K562 (cell line): ENCODE measurements around the gene LAMB3. TPM values are rescaled to one million over a fixed set of nuclear protein-coding genes. Genes with fewer than 3 reads are reported as not detected.

Experiments used
- ATAC-seq: fragments of 200-7000 bp; cut with Tn5 transposase; 3 replicates; pipeline ENCODE4 v1.9.1; 2020; ENCODE audit warnings: moderate library complexity
- BruUV-seq: library from RNA; stranded (reverse); fragments of 400-500 nt; replicated peaks from 2 replicates; lab custom pipeline; 2021; lab: Mats Ljungman, UMichigan
- CTCF ChIA-PET: fragments of 300-600 bp; formaldehyde crosslinking; extraction: SDS; loops from one replicate; lab custom pipeline; 2021; ENCODE audit warnings: low intra/inter-chr PET ratio; lab: Yijun Ruan, JAX
- POLR2A ChIA-PET: fragments of 300-600, 350-650 bp; sonication (Branson Sonifier 250); formaldehyde crosslinking; extraction: SDS; loops from one replicate; lab custom pipeline; 2021; ENCODE audit warnings: antibody characterized with exemption, inconsistent platforms; lab: Yijun Ruan, JAX
- DNase-seq, 4 experiments: peaks; one replicate each; pipeline versions ENCODE4 v3.0.0 to v3.0.0-alpha.2; 2011 to 2018; ENCODE audit warnings: low spot score in 3 of 4, mixed read lengths in 3 of 4; ENCODE audit errors: extremely low read depth in 1 of 4
- FAIRE-seq: peaks from 2 replicates; lab custom pipeline; 2011; peaks lifted over from hg19 to GRCh38; lab: Jason Lieb, UNC
- H2AFZ ChIP-seq: 2 replicates; pipeline ENCODE4 v1.6.0; 2011; ENCODE audit warnings: low read depth, low read length, control low read depth, inconsistent platforms
- H3K27ac ChIP-seq: fragments of 200-600 bp; 3 replicates; pipeline ENCODE4 v1.8.0; 2011; ENCODE audit warnings: low read depth, mild to moderate bottlenecking, control low read depth, inconsistent platforms, low read length, moderate library complexity, mixed read lengths; ENCODE audit errors: extremely low read depth
- H3K27me3 ChIP-seq, 2 experiments: fragments of 300-600 bp in 1 of 2; 2 replicates in 1 of 2; 3 replicates in 1 of 2; pipeline versions ENCODE4 v1.6.0 to v1.8.0; 2011; ENCODE audit warnings: inconsistent platforms in 2 of 2, low read length in 2 of 2, mild to moderate bottlenecking in 1 of 2, mixed read lengths in 1 of 2, moderate library complexity in 1 of 2; ENCODE audit not compliant: control insufficient read depth in 2 of 2, insufficient read depth in 2 of 2
- H3K36me3 ChIP-seq: fragments of 300-600 bp; 3 replicates; pipeline ENCODE4 v1.8.0; 2011; ENCODE audit warnings: mild to moderate bottlenecking, low read length, inconsistent platforms; ENCODE audit not compliant: control insufficient read depth, insufficient read depth
- H3K4me1 ChIP-seq, 2 experiments: fragments of 200-600 bp in 1 of 2; replicated peaks in 1 of 2; 2 replicates in 1 of 2; 3 replicates in 1 of 2; pipeline versions ENCODE4 v1.5.1 to v1.8.0; 2011; ENCODE audit warnings: inconsistent platforms in 2 of 2, low read length in 2 of 2, mild to moderate bottlenecking in 1 of 2, mixed read lengths in 1 of 2, moderate library complexity in 1 of 2; ENCODE audit not compliant: control insufficient read depth in 2 of 2, insufficient read depth in 2 of 2
- H3K4me2 ChIP-seq: 2 replicates; pipeline ENCODE4 v1.6.1; 2011; ENCODE audit warnings: low read length, control low read depth, inconsistent platforms, mixed read lengths; ENCODE audit not compliant: insufficient read depth
- H3K4me3 ChIP-seq: fragments of 200-600 bp; sonication (generic), shearing (Covaris generic); 2 replicates; pipeline ENCODE4 v1.5.1; 2016; ENCODE audit warnings: control low read depth, inconsistent platforms
- H3K79me2 ChIP-seq: fragments of 200-600 bp; 3 replicates; pipeline ENCODE4 v1.8.0; 2011; ENCODE audit warnings: low read length, inconsistent platforms; ENCODE audit not compliant: control insufficient read depth, insufficient read depth
- H3K9ac ChIP-seq, 2 experiments: 2 replicates each; pipeline versions ENCODE4 v1.6.0 to v1.6.1; 2011; ENCODE audit warnings: low read depth in 2 of 2, low read length in 2 of 2, control low read depth in 1 of 2, inconsistent platforms in 1 of 2, mild to moderate bottlenecking in 1 of 2, mixed read lengths in 1 of 2; ENCODE audit not compliant: insufficient read depth in 1 of 2
- H3K9me1 ChIP-seq: one replicate; pipeline ENCODE4 v1.6.0; 2011; ENCODE audit warnings: inconsistent platforms, mild to moderate bottlenecking, low read length, moderate library complexity; ENCODE audit not compliant: control insufficient read depth, insufficient read depth
- H3K9me3 ChIP-seq: replicated peaks from 2 replicates; pipeline ENCODE4 v1.5.1; 2011; ENCODE audit warnings: low read depth, low read length, inconsistent platforms; ENCODE audit not compliant: control insufficient read depth, insufficient read depth
- H4K20me1 ChIP-seq: replicated peaks from 2 replicates; pipeline ENCODE4 v1.6.1; 2011; ENCODE audit warnings: low read length, inconsistent platforms, mixed read lengths; ENCODE audit not compliant: control insufficient read depth, insufficient read depth
- FOSL1 ChIP-seq: fragments of 200-800 bp; sonication (Bioruptor generic); conservative IDR thresholded peaks from 2 replicates; pipeline ENCODE4 v1.6.1; 2016; ENCODE audit warnings: missing genetic modification characterization, missing compliant biosample characterization
- NR1H2 ChIP-seq: sonication (generic); formaldehyde crosslinking; IDR thresholded peaks from 2 replicates; pipeline ENCODE4 v1.4.0; 2020; ENCODE audit warnings: mild to moderate bottlenecking, missing genetic modification reagents
- WGBS: fragments of 100-300 bp; shearing (Covaris generic); methylation state at CpG from one replicate; pipeline ENCODE4 v1.1.6; 2016; ENCODE audit warnings: low coverage, mixed read lengths; ENCODE audit not compliant: insufficient coverage; ENCODE audit errors: missing lambda C conversion rate; 5-methylcytosine and 5-hydroxymethylcytosine counted together
- in situ Hi-C: fragments of 300-500 bp; cut with MboI; formaldehyde crosslinking; loops from 4 replicates; pipeline ENCODE4 v1.15.0; 2018; ENCODE audit warnings: inconsistent platforms, mixed read lengths
- intact Hi-C: fragments of 100-400 bp; cut with micrococcal nuclease; formaldehyde crosslinking; loops from 2 replicates; pipeline ENCODE4 v1.14.2; 2022
- polyA plus RNA-seq, 8 experiments: library from polyadenylated mRNA; depleted of rRNA in 4 of 8; stranded (reverse) in 5 of 8; unstranded in 3 of 8; fragments of >200 nt; fragmentation: Nextera tagmentation in 2 of 8; fragmentation: Illumina TruSeq in 1 of 8; extraction: Ambion mirVana in 2 of 8; extraction: Trizol in 1 of 8; gene quantifications; 2 replicates each; pipeline versions ENCODE4 v1.2.1 to v1.2.3, GENCODE V29; 2011 to 2014; ENCODE audit warnings: inconsistent platforms in 1 of 8, missing spikeins in 1 of 8
- total RNA-seq, 7 experiments: library from RNA; depleted of rRNA in 6 of 7; stranded (reverse); fragments of >200 nt in 6 of 7; fragmentation: Illumina TruSeq in 2 of 7; extraction: Trizol in 2 of 7; gene quantifications; 2 replicates each; pipeline versions ENCODE4 v1.2.1 to v1.2.3, GENCODE V29; 2011 to 2021; ENCODE audit warnings: low replicate concordance in 1 of 7
- TF ChIP-seq, protein P1 (sequence below), 2 experiments: fragments of 450-650 bp in 1 of 2; sonication (generic) in 1 of 2; formaldehyde crosslinking in 1 of 2; IDR thresholded peaks in 1 of 2; conservative IDR thresholded peaks in 1 of 2; 2 replicates each; pipeline versions ENCODE4 v1.6.1 to v1.8.1; 2016 to 2023; ENCODE audit warnings: mild to moderate bottlenecking in 2 of 2, moderate library complexity in 2 of 2, inconsistent platforms in 1 of 2, missing genetic modification reagents in 1 of 2

The LAMB3 gene
- total and polyA plus RNA-seq, 9 of the 15 experiments (the other 6 are each of a cell fraction or from before 2014, with no cell fraction given) = 0.08 to 1.3 (median 0.91) TPM

DNA sequence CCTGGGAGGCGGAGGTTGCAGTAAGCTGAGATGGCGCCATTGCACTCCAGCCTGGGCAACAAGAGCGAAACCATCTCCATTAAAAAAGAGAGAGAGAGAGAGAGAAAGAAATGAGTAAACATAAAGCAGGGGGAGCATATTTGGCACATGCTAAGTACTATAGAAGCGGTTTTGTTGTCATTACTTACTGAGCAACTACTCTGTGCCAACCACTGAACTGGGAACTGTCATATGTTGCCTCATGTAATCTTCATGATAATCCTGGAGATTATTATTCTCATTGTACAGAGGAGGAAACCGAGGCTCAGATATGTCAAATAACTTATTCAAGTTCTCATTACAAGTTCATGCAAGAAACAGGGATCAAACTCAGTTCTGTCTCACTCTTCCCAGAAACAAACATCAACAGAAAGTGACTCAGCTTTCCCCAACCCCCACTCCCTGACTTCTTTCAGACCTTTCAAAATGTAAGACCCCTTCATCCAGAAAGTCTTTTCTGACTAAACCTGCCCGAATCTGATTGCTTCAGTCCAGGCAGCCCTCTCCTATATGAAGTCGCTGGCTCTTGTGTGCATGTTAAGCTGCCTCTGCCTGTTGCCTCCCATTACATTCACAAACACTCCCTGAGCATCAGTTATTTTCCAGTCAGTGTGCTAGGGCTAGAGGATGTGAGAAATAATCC lies 23.5 kb downstream of the LAMB3 start:
- Histone ChIP-seq H3K9me3 (no peaks in the 10 kb centered on the region), H2AFZ (no peak overlapping the region), H3K27me3 (peaks cover 17 to 68% of the 10 kb centered on the region in 2 experiments; a peak in 4 of 5 replicates), H3K9ac (no peak overlapping the region), H4K20me1 (0 out of 2 replicates have a peak, but pooled peaks cover 5% of the 10 kb centered on the region), H3K4me1 (peaks cover 0 to 19% of the 10 kb centered on the region in 2 experiments; a peak in 2 of 5 replicates), H3K4me2 (no peak overlapping the region), H3K36me3 (no peaks in the 10 kb centered on the region), H3K27ac (no peak overlapping the region), H3K79me2 (no peaks in the 10 kb centered on the region), H3K9me1 (peaks cover 3% of the 10 kb centered on the region), H3K4me3 (no peak overlapping the region)
- CTCF ChIA-PET = interaction anchor here (0.6 to 1.9 kb wide), 3 partner anchors 52 to 64 kb away, joined by 3 to 7 read pairs (median 5); no protein-coding TSS in a partner anchor
- FAIRE-seq = no peak
- TF ChIP-seq, protein P1, sequence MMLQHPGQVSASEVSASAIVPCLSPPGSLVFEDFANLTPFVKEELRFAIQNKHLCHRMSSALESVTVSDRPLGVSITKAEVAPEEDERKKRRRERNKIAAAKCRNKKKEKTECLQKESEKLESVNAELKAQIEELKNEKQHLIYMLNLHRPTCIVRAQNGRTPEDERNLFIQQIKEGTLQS (IDR thresholded peaks at IDR 0.05) = peak; percentile 29; the same call in 1 of the 2 replicates
- TF ChIP-seq, protein P1 (CRISPR knock-in tag; conservative IDR thresholded peaks at IDR 0.05) = no peak
- TF ChIP-seq FOSL1 (0 out of 2 replicates have a peak, but pooled peaks have one; percentile 35), NR1H2 (CRISPR knock-in tag) (no peak)
- BruUV-seq = no TSS peak
- no peak for ATAC-seq
- intact Hi-C loops = no loop called here
- POLR2A ChIA-PET = interaction anchor here (0.6 to 1.2 kb wide), 4 partner anchors 19 to 29 kb away, joined by 3 to 5 read pairs (median 3); no protein-coding TSS in a partner anchor
- 17% methylated on average over 7 of the region's 7 CpGs for WGBS
- no peak for DNase-seq
- in situ Hi-C loops = no loop called here
